GM12878 (cell line): ENCODE results near the gene FKBP1B. TPM values are rescaled to one million over a fixed set of nuclear protein-coding genes. Genes with fewer than 3 reads are reported as not detected.
"Not testable (repeated sequence)": the region's sequence is repeated elsewhere in the genome, so short reads cannot be mapped to it uniquely, and the experiment has no call there.

Source experiments
- ATAC-seq: fragments of 200-7000 bp; cut with Tn5 transposase; 3 replicates; pipeline ENCODE4 v1.9.1; 2020; ENCODE audit warnings: mild to moderate bottlenecking, moderate library complexity
- BruUV-seq: library from RNA; stranded (reverse); fragments of 400-500 nt; replicated peaks from 2 replicates; lab custom pipeline; 2021; lab: Mats Ljungman, UMichigan
- CTCF ChIA-PET: fragments of 300-600 bp; sonication (Branson Sonifier 250); formaldehyde crosslinking; extraction: SDS; loops from one replicate; lab custom pipeline; 2021; ENCODE audit warnings: inconsistent platforms; lab: Yijun Ruan, JAX
- POLR2A ChIA-PET: fragments of 350-600 bp; formaldehyde crosslinking; extraction: SDS; loops from one replicate; lab custom pipeline; 2021; ENCODE audit warnings: inconsistent platforms; lab: Charles Lee
- RAD21 ChIA-PET: fragments of 300-600 bp; sonication (Branson Sonifier 250); formaldehyde crosslinking; loops from one replicate; lab custom pipeline; 2023; ENCODE audit warnings: antibody characterized with exemption; ENCODE audit not compliant: unreplicated experiment; lab: Charles Lee
- SMC1A ChIA-PET: fragments of 300-600 bp; sonication (Branson Sonifier 250); formaldehyde crosslinking; loops from one replicate; lab custom pipeline; 2023; ENCODE audit not compliant: unreplicated experiment, uncharacterized antibody; lab: Charles Lee
- DNase-seq: peaks from one replicate; pipeline ENCODE4 v3.0.0-alpha.2; 2011; ENCODE audit warnings: low read depth, low spot score
- FAIRE-seq: peaks from 3 replicates; lab custom pipeline; 2011; peaks lifted over from hg19 to GRCh38; lab: Jason Lieb, UNC
- H2AFZ ChIP-seq: 2 replicates; pipeline ENCODE4 v1.6.0; 2011; ENCODE audit warnings: low read depth, low read length, control low read depth; ENCODE audit not compliant: control insufficient read depth
- H3K27ac ChIP-seq: 2 replicates; pipeline ENCODE4 v1.5.1; 2011; ENCODE audit warnings: control low read depth; ENCODE audit not compliant: control insufficient read depth, insufficient read depth
- H3K27me3 ChIP-seq, 2 experiments: replicated peaks in 1 of 2; 2 replicates each; pipeline versions ENCODE4 v1.6.0 to v1.6.1; 2011; ENCODE audit warnings: low read length in 1 of 2; ENCODE audit not compliant: control insufficient read depth in 2 of 2, insufficient read depth in 2 of 2
- H3K36me3 ChIP-seq, 2 experiments: 2 replicates each; pipeline ENCODE4 v1.5.1; 2011; ENCODE audit warnings: low read length in 1 of 2; ENCODE audit not compliant: control insufficient read depth in 2 of 2, insufficient read depth in 2 of 2
- H3K4me1 ChIP-seq: 2 replicates; pipeline ENCODE4 v1.6.1; 2011; ENCODE audit warnings: mild to moderate bottlenecking, low read length, moderate library complexity, mixed read lengths; ENCODE audit not compliant: control insufficient read depth, insufficient read depth
- H3K4me2 ChIP-seq: 2 replicates; pipeline ENCODE4 v1.6.0; 2011; ENCODE audit warnings: control low read depth; ENCODE audit not compliant: control insufficient read depth, insufficient read depth
- H3K4me3 ChIP-seq: fragments of 200-600 bp; sonication (generic); 2 replicates; pipeline ENCODE4 v1.5.1; 2016
- H3K79me2 ChIP-seq: 2 replicates; pipeline ENCODE4 v1.6.0; 2011; ENCODE audit warnings: low read length; ENCODE audit not compliant: control insufficient read depth, insufficient read depth
- H3K9ac ChIP-seq: 2 replicates; pipeline ENCODE4 v1.8.0; 2011; ENCODE audit warnings: low read length, control low read depth, mixed read lengths; ENCODE audit not compliant: control insufficient read depth, insufficient read depth
- H3K9me3 ChIP-seq: replicated peaks from 3 replicates; pipeline ENCODE4 v1.5.1; 2011; ENCODE audit warnings: mild to moderate bottlenecking, low read length; ENCODE audit not compliant: control insufficient read depth, insufficient read depth
- H4K20me1 ChIP-seq: 2 replicates; pipeline ENCODE4 v1.6.0; 2011; ENCODE audit not compliant: control insufficient read depth, insufficient read depth
- BACH1 ChIP-seq: fragments of 450-650 bp; IDR thresholded peaks from 2 replicates; pipeline ENCODE4 v1.6.1; 2017; ENCODE audit warnings: mild to moderate bottlenecking, borderline replicate concordance
- CREM ChIP-seq: IDR thresholded peaks from 2 replicates; pipeline ENCODE4 v1.6.1; 2014; ENCODE audit warnings: antibody characterized with exemption, low read depth
- GABPA ChIP-seq: IDR thresholded peaks from 2 replicates; pipeline ENCODE4 v1.6.1; 2014; ENCODE audit warnings: antibody characterized with exemption, low read depth, mild to moderate bottlenecking, inconsistent platforms
- KLF5 ChIP-seq: fragments of 450-650 bp; IDR thresholded peaks from 2 replicates; pipeline ENCODE4 v1.6.1; 2014; ENCODE audit warnings: mild to moderate bottlenecking; ENCODE audit not compliant: partially characterized antibody
- MXI1 ChIP-seq: fragments of 150-350 bp; IDR thresholded peaks from 2 replicates; pipeline ENCODE4 v1.6.1; 2011; ENCODE audit warnings: low read depth, mild to moderate bottlenecking, inconsistent platforms, low read length, improper control_type of control experiment
- SIN3A ChIP-seq: IDR thresholded peaks from 2 replicates; pipeline ENCODE4 v1.6.1; 2012; ENCODE audit warnings: low read depth, low read length, improper control_type of control experiment
- SIX5 ChIP-seq: IDR thresholded peaks from 2 replicates; pipeline ENCODE4 v1.6.1; 2011; ENCODE audit warnings: mild to moderate bottlenecking, low read depth, low read length, moderate library complexity; ENCODE audit not compliant: severe bottlenecking
- USF1 ChIP-seq: IDR thresholded peaks from 2 replicates; pipeline ENCODE4 v1.6.1; 2011; ENCODE audit warnings: borderline replicate concordance, low read depth, mild to moderate bottlenecking, moderate library complexity, mixed read lengths, low read length; ENCODE audit not compliant: insufficient read depth; ENCODE audit errors: extremely low read length
- WGBS: methylation state at CpG from one replicate; pipeline ENCODE4 v1.1.6; 2016; ENCODE audit warnings: low lambda C conversion rate; ENCODE audit not compliant: insufficient replicate concordance, insufficient coverage; ENCODE audit errors: missing lambda C conversion rate; 5-methylcytosine and 5-hydroxymethylcytosine counted together
- in situ Hi-C: fragments of 300-500 bp; cut with MboI; formaldehyde crosslinking; loops from 9 replicates; pipeline ENCODE4 v1.14.3; 2018; ENCODE audit warnings: mixed read lengths
- intact Hi-C: fragments of 100-400 bp; cut with micrococcal nuclease; formaldehyde crosslinking; loops from one replicate; pipeline ENCODE4 v1.14.2; 2022; ENCODE audit not compliant: unreplicated experiment
- polyA plus RNA-seq, 11 experiments: library from polyadenylated mRNA; depleted of rRNA in 4 of 11; unstranded in 6 of 11; stranded (reverse) in 5 of 11; fragments of >200 nt; fragmentation: Nextera tagmentation in 4 of 11; fragmentation: Illumina TruSeq in 1 of 11; extraction: Ambion mirVana in 4 of 11; extraction: Trizol in 1 of 11; gene quantifications; 1 replicate in 1 of 11; 2 replicates in 10 of 11; pipeline versions ENCODE4 v1.2.1 to v1.2.3, GENCODE V29; 2011 to 2016; ENCODE audit warnings: inconsistent platforms in 2 of 11, missing spikeins in 2 of 11, low read depth in 1 of 11
- total RNA-seq, 4 experiments: library from RNA; depleted of rRNA in 3 of 4; stranded (reverse); fragments of >200 nt in 3 of 4; fragmentation: Illumina TruSeq in 1 of 4; extraction: Trizol in 1 of 4; gene quantifications; 2 replicates each; pipeline versions ENCODE4 v1.2.1 to v1.2.3, GENCODE V29; 2013 to 2021

Gene FKBP1B
- total and polyA plus RNA-seq, 10 of the 15 experiments (the other 5 are each of a cell fraction or from before 2014, with no cell fraction given): 0.18 to 0.53 (median 0.24) TPM

GRCh38 chr2:24014902-24015301, 34.6 kb upstream of the FKBP1B start:
- POLR2A ChIA-PET: interaction anchor here (0.6 kb wide), 1 partner anchor 93 kb away, joined by 3 read pairs; no protein-coding TSS in a partner anchor
- H3K4me2 ChIP-seq, H2AFZ ChIP-seq, H3K4me3 ChIP-seq, ATAC-seq, H3K79me2 ChIP-seq, DNase-seq, intact Hi-C loops, H3K9ac ChIP-seq, H3K4me1 ChIP-seq, H4K20me1 ChIP-seq, H3K27ac ChIP-seq, in situ Hi-C loops, H3K9me3 ChIP-seq, H3K36me3 ChIP-seq, FAIRE-seq, BruUV-seq: not testable (repeated sequence)
- RAD21 ChIA-PET: interaction anchor here (1.3 kb wide), 1 partner anchor 69 kb away, joined by 3 read pairs; the partner anchor contains the start of gene TP53I3
- H3K27me3 ChIP-seq: peaks cover 2 to 14% of the 10 kb centered on the region in 2 experiments
- WGBS: 47% methylated on average over 6 of the region's 6 CpGs
- CTCF ChIA-PET: interaction anchor here (0.6 kb wide), 1 partner anchor 18 kb away, joined by 3 read pairs; no protein-coding TSS in a partner anchor
- SMC1A ChIA-PET: interaction anchor here (1.1 kb wide), 1 partner anchor 48 kb away, joined by 3 read pairs; no protein-coding TSS in a partner anchor

DNA sequence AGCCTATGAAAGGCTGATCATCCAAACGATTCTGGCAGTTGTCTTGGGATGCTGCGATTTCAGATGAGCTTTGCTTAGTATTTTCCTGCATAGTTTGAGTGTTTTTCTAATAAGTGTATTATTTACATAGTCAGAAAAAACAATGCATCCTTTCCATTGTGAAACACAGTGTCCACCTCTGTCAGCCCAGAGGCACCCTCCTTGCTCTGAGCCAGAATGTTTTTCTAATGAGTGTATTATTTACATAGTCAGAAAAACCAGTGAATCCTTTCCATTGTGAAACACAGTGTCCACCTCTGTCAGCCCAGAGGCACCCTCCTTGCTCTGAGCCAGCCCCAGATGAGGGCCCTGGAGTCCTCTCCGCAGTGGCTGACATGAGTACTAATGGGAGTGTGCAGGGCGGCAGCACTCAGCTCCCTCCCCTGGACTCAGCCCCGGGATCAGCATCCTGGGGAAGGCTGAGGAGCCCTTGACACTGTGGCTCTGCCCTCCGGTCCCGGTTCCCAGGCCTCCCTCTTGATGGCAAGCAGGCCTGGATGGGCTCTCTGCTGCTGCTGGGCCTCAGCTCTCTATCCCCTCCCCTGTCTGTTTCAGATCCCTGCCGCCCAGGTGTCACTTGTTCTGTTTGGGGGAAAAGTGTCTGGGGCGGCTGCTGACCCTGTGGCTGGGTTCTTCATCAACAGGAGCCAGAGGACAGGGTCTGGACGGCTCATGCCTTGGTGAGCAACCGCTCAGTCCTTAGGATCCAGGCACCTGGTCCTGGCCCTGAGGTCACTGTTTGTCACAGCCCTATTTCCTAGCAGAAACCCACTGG, 33.8 kb upstream of the FKBP1B start:
- intact Hi-C loops: no loop called here
- CTCF ChIA-PET: interaction anchor here (0.6 kb wide), 1 partner anchor 17 kb away, joined by 3 read pairs; no protein-coding TSS in a partner anchor
- DNase-seq: no peak
- no peak; the same call in none of the 3 replicates for ATAC-seq
- H3K27me3 ChIP-seq: peaks cover 0 to 8% of the 10 kb centered on the region in 2 experiments; a peak in 3 of 4 replicates
- no peak overlapping the region for H3K4me2 ChIP-seq
- FAIRE-seq: no peak
- RAD21 ChIA-PET: no interaction called here
- POLR2A ChIA-PET: no interaction called here
- H3K4me1 ChIP-seq: no peaks in the 10 kb centered on the region
- H3K79me2 ChIP-seq: no peaks in the 10 kb centered on the region
- in situ Hi-C loops: no loop called here
- H3K9ac ChIP-seq: no peak overlapping the region
- TF ChIP-seq KLF5: no peak
- TF ChIP-seq USF1: no peak
- no peak for TF ChIP-seq CREM
- no peak for TF ChIP-seq SIN3A
- no peak for TF ChIP-seq MXI1
- TF ChIP-seq GABPA: no peak
- no peak for TF ChIP-seq SIX5
- no peak for TF ChIP-seq BACH1
- SMC1A ChIA-PET: interaction anchor here (1.1 kb wide), 1 partner anchor 47 kb away, joined by 3 read pairs; no protein-coding TSS in a partner anchor
- H3K36me3 ChIP-seq: no peaks in the 10 kb centered on the region
- no peaks in the 10 kb centered on the region for H4K20me1 ChIP-seq
- 71% methylated on average over 11 of the region's 11 CpGs for WGBS
- H2AFZ ChIP-seq: no peak overlapping the region
- H3K27ac ChIP-seq: no peak overlapping the region
- BruUV-seq: no TSS peak
- no peak overlapping the region for H3K4me3 ChIP-seq
- no peaks in the 10 kb centered on the region for H3K9me3 ChIP-seq
